Activated effector memory CD4-positive, alpha-beta T cell treated with Interleukin-2 at 50 U/mL for 16 hours (primary cell): ENCODE data around the gene SPATA25.

Source experiments
- DNase-seq: peaks from one replicate; pipeline ENCODE4 v3.0.0-alpha.2; 2020

SPATA25 gene

GRCh38 chr20:45861221-45862075, 26.0 kb downstream of the SPATA25 start:
- DNase-seq, result no peak

- no peak for DNase-seq
These were observed 26.7 kb downstream of the SPATA25 start for GRCh38 chr20:45860560-45861220.

DNA sequence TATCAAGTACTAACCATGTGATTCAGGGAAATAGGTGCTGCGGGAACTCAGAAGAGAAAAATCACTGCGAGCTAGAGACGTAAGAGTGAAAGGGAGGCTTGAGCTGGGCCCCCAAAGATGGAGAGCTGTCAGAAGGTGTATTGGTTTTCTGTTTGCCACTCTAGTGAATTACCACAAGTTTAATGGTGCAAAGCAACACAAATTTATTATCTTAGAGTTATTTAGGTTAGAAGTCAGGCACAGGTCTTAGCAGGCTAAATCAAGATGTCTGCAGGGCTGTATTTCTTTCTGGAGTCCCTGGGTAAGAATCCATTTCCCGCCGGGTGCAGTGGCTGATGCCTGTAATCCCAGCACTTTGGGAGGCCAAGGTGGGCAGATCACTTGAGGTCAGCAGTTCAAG, 27.5 kb downstream of the SPATA25 start:
- DNase-seq, result no peak

- no peak for DNase-seq
These were observed 29.6 kb downstream of the SPATA25 start for GRCh38 chr20:45857882-45858216.

- DNase-seq, result peak; percentile 84
These were observed 30.1 kb downstream of the SPATA25 start, which contains the start of the genes ACOT8 and ZSWIM3 for GRCh38 chr20:45857114-45857881. TSS of gene ACOT8 (minus strand) at chr20:45857392. CDS start at chr20:45857315, 77 bp downstream. TSS of gene ZSWIM3 (plus strand) at chr20:45857614. CDS start at chr20:45857826, 212 bp downstream.

GRCh38 chr20:45853484-45853883, 33.9 kb downstream of the SPATA25 start:
- no peak for DNase-seq

DNA sequence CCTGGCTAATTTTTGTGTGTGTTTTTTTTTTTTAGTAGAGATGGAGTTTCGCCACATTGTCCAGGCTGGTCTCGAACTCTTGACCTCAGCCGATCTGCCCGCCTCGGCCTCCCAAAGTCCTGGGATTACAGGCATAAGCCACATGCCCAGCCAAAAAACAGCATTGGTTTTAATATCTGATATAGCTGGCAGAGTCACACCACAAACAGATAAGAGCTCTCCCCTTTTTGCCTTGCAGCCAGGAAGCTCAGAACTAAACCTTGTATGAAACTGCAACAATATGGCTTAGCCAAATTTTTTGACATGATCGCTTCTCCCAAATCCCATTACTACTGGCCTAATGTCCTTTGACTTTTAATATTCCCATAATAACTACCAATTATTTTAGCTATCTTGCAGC, 35.1 kb downstream of the SPATA25 start:
- no peak for DNase-seq

DNA sequence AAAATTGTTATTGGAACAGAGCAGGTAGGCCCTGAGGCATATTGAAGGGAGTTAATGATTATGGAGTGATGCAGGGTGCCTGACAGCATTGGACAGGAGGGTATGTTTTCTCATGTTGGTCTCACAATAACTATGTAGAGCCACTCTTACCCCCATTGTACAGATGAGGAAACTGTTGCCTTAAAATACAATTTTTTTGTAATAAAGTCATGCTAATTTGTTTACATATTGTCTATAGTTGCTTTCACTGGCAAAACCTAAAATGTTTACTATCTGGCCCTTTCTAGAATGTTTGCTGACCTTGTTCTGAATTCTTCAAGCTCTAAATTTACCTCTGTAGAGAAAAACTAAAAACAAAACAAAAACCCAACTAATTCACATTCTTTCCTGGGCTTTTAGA, 35.9 kb downstream of the SPATA25 start:
- DNase-seq, result no peak

DNA sequence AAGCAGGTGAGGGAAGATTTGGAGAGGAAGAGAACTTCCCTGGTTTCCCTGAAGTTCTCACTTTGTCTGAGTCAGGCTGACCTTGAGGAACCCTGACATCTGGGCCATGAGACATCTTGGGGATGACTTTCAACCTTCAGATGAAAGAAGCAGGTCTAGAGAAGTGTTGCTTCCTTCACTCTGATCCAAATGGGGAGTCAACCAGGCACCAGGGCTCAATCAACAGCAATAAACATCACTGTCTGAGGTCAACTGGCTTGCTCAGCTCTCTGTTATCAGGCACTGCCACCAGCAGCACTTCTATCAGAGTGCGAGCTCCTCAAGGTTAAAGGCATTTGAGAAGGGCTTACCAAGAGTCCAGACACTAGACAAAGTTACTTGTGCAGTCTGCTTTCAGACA, 36.5 kb downstream of the SPATA25 start:
- DNase-seq, result no peak

- DNase-seq, result no peak
These were observed 37.2 kb downstream of the SPATA25 start for GRCh38 chr20:45850238-45850637.

DNA sequence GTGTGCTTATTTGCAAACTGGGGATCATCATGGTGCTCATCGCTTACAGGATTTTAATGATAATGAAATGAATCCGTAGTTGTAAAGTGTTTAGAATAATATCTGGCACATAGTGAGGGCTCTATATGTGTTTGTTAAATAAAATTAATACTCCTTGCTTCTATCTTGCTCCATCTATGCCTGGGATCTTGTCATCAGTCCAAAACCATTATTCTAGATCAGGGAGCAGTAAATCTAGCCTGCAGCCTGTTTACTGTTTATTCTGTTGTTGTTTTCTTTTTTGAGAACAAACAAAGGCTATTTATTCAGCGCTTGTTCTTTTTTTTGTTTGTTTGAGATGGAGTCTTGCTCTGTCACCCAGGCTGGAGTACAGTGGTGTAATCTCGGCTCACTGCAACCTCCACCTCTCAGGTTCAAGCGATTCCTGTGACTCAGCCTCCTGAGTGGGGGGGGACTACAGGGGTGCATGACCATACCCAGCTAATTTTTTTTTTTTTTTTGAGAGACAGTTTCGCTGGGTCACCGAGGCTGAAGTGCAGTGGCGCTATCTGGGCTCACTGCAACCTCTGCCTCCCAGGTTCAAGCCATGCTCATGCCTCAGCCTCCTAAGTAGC, 38.3 kb downstream of the SPATA25 start:
- DNase-seq, result no peak

- DNase-seq, result no peak
These were observed 39.0 kb downstream of the SPATA25 start for GRCh38 chr20:45848421-45848820.

GRCh38 chr20:45845452-45845851, 42.0 kb downstream of the SPATA25 start:
- no peak for DNase-seq

- no peak for DNase-seq
These were observed 43.9 kb downstream of the SPATA25 start for GRCh38 chr20:45843506-45843905.

DNA sequence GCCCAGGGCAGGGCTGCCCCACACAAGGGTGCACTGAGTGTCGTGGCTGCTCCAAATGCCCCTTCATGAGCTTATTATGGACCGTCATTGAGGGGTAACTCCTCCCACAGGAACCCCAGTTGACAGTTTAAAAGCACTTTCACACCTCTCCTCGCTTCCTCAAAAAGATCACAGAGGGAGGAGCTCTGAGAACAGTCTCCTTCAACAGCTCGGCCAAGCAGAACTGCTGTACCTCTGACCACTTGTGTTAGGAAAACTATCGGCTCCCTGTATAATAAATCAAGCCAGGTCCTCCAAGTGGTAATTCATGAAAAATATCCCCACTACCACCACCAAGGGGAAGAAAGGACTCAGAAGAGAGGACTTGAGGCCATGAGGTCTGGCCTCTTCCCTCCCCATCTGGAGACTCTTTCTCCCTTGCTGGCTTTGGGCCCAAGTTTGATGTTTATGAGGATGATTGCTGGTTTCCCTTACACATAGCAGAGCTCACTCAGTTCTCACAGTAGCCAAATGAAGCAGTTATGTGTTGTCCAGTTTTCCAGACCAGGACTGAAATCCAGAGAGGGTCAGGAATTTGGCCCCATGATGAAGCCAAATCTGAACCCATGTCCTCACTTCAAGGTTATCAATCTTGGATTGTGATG, 45.1 kb downstream of the SPATA25 start:
- DNase-seq, result no peak

- DNase-seq, result no peak
These were observed 45.9 kb downstream of the SPATA25 start for GRCh38 chr20:45841407-45842129.

- no peak for DNase-seq
These were observed 46.7 kb downstream of the SPATA25 start for GRCh38 chr20:45840700-45841198.

DNA sequence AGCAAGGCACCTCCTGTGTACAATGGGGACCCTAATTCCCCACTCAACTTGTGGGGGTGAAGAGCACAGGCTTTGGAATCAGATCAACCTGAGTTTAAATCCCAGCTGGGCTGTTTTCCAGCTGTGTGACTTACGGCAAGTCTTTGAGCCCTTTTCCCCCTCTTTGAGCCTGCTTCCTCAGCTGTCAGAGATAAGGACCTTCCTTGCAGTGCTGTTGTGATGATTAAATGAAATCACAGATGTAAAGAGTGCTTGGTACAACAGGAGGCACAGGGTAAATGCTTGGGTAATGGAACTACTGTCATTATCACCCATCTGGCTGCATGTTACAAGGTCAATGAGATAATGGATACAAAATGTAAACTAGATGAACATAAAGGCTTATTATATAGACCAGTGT, 50.6 kb downstream of the SPATA25 start:
- no peak for DNase-seq
